DOHH2 (cell line): ENCODE measurements around the gene SGTB.

ENCODE experiments used
- EZH2phosphoT487 ChIP-seq: fragments of 200-600 bp; sonication (generic); IDR thresholded peaks from 2 replicates; pipeline ENCODE4 v1.6.1; 2017; ENCODE audit warnings: borderline replicate concordance, mild to moderate bottlenecking, antibody characterized with exemption, low read length, moderate library complexity, mixed read lengths
- TF ChIP-seq, protein P1 (sequence below): fragments of 200-600 bp; sonication (generic); IDR thresholded peaks from one replicate; pipeline ENCODE4 v1.5.1; 2014; ENCODE audit warnings: antibody characterized with exemption, mild to moderate bottlenecking, low read depth, low read length; ENCODE audit not compliant: poor library complexity, severe bottlenecking

DNA sequence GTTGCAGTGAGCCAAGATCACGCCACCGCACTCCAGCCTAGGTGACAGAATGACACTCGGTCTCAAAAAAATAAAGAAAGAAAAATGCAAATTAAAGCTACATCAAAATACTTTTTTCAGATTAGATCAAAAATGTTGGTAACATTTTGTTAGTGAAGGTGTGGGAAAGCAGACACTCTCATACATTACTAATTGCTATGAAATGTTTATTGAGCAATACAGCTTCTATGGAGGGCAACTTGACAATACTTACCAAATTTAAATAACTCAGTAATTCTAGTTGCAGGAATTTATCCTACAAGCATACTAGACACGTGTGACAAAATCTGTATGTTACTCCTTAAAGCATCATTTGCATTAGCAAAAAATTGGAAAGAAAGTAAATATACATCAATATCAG, 101.9 kb downstream of the SGTB start:
- TF ChIP-seq, protein P1, sequence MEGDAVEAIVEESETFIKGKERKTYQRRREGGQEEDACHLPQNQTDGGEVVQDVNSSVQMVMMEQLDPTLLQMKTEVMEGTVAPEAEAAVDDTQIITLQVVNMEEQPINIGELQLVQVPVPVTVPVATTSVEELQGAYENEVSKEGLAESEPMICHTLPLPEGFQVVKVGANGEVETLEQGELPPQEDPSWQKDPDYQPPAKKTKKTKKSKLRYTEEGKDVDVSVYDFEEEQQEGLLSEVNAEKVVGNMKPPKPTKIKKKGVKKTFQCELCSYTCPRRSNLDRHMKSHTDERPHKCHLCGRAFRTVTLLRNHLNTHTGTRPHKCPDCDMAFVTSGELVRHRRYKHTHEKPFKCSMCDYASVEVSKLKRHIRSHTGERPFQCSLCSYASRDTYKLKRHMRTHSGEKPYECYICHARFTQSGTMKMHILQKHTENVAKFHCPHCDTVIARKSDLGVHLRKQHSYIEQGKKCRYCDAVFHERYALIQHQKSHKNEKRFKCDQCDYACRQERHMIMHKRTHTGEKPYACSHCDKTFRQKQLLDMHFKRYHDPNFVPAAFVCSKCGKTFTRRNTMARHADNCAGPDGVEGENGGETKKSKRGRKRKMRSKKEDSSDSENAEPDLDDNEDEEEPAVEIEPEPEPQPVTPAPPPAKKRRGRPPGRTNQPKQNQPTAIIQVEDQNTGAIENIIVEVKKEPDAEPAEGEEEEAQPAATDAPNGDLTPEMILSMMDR = no peak
- TF ChIP-seq EZH2phosphoT487 = no peak
